Upper lobe of right lung (tissue), 1 donor: ENCODE data around the gene QRICH1. TPM values are rescaled to one million over a fixed set of nuclear protein-coding genes. Genes with fewer than 3 reads are reported as not detected.

Experiments used
- ATAC-seq: fragments of 200-7000 bp; cut with Tn5 transposase; one replicate; pipeline ENCODE4 v1.9.1; 2020; ENCODE audit warnings: mild to moderate bottlenecking, moderate library complexity
- DNase-seq: peaks from one replicate; pipeline ENCODE4 v3.0.0-alpha.2; 2020
- H3K27ac ChIP-seq: fragments of 200-600 bp; one replicate; pipeline ENCODE4 v1.8.0; 2022
- H3K27me3 ChIP-seq: fragments of 200-600 bp; one replicate; pipeline ENCODE4 v1.8.0; 2022; ENCODE audit warnings: mild to moderate bottlenecking
- H3K36me3 ChIP-seq: fragments of 200-600 bp; one replicate; pipeline ENCODE4 v1.8.0; 2022
- H3K4me1 ChIP-seq: fragments of 200-600 bp; one replicate; pipeline ENCODE4 v1.8.0; 2022
- H3K4me3 ChIP-seq: fragments of 200-600 bp; one replicate; pipeline ENCODE4 v1.8.0; 2022; ENCODE audit warnings: mild to moderate bottlenecking
- H3K9me3 ChIP-seq: fragments of 200-600 bp; one replicate; pipeline ENCODE4 v1.8.0; 2022
- intact Hi-C: fragments of 100-400 bp; cut with DNase I; formaldehyde crosslinking; loops from one replicate; pipeline ENCODE4 v1.11.0; 2022
- total RNA-seq: library from RNA; stranded (reverse); fragmentation: NEBNext Ultra II Directional; extraction: Animal tissue kit (Norgen Biotek cat#: 25700); gene quantifications from one replicate; pipeline ENCODE4 v1.2.1, GENCODE V29; 2021
- TF ChIP-seq, protein P1 (sequence below): fragments of 200-600 bp; IDR thresholded peaks from one replicate; pipeline ENCODE4 v1.8.0; 2022; ENCODE audit warnings: antibody characterized with exemption
- donor health status: DM: no; HTN: yes; CAD: no; lungs with severe emphysema.

Gene QRICH1
- total RNA-seq, 1 donor from 2014 or later: 83.9 TPM

DNA sequence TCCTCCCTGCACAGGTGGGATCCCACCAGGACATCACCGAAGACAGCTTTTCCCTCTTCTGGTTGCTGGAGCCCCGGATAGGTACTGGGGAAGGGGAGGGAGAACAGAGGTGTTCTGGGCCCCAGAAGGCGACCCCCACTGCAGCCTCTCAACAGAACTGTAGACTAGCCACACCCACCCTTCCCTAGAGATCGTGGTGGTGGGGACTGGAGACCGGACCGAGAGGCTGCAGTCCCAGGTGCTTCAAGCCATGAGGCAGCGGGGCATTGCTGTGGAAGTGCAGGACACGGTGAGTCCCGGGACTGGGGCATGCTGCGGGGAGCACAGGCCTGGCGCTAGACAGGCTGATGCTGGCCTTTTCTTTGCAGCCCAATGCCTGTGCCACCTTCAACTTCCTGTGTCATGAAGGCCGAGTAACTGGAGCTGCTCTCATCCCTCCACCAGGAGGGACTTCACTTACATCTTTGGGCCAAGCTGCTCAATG is 71.1 kb downstream of the QRICH1 start:
- TF ChIP-seq, protein P1, sequence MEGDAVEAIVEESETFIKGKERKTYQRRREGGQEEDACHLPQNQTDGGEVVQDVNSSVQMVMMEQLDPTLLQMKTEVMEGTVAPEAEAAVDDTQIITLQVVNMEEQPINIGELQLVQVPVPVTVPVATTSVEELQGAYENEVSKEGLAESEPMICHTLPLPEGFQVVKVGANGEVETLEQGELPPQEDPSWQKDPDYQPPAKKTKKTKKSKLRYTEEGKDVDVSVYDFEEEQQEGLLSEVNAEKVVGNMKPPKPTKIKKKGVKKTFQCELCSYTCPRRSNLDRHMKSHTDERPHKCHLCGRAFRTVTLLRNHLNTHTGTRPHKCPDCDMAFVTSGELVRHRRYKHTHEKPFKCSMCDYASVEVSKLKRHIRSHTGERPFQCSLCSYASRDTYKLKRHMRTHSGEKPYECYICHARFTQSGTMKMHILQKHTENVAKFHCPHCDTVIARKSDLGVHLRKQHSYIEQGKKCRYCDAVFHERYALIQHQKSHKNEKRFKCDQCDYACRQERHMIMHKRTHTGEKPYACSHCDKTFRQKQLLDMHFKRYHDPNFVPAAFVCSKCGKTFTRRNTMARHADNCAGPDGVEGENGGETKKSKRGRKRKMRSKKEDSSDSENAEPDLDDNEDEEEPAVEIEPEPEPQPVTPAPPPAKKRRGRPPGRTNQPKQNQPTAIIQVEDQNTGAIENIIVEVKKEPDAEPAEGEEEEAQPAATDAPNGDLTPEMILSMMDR: no peak
- intact Hi-C loops: no loop called here
- Histone ChIP-seq H3K27ac (peak overlapping the region; percentile 97), H3K9me3 (no peaks in the 10 kb centered on the region), H3K4me3 (peak overlapping the region; percentile 96), H3K4me1 (peaks cover 27% of the 10 kb centered on the region), H3K36me3 (peaks cover 41% of the 10 kb centered on the region), H3K27me3 (no peaks in the 10 kb centered on the region)
- ATAC-seq (no peak), DNase-seq (no peak)

DNA sequence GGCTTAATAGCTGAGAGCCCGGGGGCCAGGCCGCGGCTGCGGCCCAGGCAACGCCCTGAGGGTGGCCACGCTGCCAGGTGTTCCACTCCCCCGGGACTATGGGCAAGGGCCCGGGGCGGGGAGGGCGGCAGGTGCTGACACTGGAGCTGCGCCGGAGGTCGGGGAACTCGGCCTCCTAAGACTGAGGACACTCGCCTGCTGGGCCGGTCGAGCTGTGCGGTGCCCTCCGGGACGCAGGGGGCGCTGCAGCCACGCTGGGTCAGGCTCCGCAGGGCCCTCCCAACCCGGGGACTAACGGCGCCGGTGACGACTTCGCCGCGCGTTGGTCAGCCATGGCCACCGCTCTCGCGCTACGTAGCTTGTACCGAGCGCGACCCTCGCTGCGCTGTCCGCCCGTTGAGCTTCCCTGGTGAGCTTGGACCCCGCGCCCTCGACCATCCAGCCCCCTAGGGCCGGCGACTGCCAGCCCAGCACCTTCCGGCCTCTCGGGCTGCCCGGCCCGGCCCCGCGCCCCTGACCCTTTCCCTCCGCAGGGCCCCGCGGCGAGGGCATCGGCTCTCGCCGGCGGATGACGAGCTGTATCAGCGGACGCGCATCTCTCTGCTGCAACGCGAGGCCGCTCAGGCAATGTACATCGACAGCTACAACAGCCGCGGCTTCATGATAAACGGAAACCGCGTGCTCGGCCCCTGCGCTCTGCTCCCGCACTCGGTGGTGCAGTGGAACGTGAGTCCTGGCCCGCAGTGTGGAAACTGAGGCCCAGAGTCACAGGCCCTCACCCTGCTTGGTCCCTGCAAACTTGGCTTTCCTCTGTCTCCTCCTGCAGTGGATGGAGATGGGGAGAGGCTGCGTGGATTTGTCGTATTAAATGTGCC is 71.8 kb downstream of the QRICH1 start, which contains the start of gene NDUFAF3:
Gene NDUFAF3, plus strand, starts transcription at position 309 of the 875 bp plus-strand sequence. Its CDS starts 24 bp downstream, at position 333.
- DNase-seq (peak; percentile 98), ATAC-seq (peak; percentile 89)
- H3K36me3 ChIP-seq: peaks cover 41% of the 10 kb centered on the region
- peak within 1 kb of the TSS; percentile 97 for H3K27ac ChIP-seq
- peaks cover 33% of the 10 kb centered on the region for H3K4me1 ChIP-seq
- TF ChIP-seq, protein P1: peak; percentile 99
- intact Hi-C loops: no loop called here
- H3K27me3 ChIP-seq: no peaks in the 10 kb centered on the region
- no peaks in the 10 kb centered on the region for H3K9me3 ChIP-seq
- H3K4me3 ChIP-seq: peak within 1 kb of the TSS; percentile 96

DNA sequence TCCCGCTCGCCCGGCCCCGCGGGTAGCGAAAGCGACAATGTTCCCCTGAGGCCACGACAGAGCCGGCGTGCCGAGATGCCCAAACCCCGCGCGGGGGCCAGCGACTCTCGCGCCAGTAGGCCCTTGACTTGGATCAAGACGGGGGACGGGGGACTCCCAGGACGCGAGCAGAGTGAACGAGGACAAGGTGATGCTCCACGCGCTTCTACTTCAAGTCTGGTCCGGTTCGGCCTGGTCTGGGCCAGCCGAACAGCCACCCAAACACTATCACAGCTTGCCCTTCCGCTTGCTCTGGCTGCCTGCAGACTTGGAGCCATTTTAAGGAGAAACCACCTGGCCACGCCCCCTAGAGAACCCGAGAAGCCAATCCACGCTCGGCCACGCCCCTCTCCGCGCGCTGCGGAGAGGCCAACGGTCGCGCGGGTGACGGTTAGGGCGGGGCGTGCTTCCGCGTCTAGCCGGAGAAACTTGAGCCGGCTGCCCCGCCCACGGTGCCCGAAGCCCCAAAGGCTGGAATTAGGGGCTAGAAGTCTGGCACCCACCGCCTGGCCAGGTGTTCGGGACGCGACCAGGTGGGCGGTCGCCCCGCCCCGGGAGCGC is 72.6 kb downstream of the QRICH1 start:
- Histone ChIP-seq H3K4me1 (peaks cover 33% of the 10 kb centered on the region), H3K27ac (peak overlapping the region; percentile 97), H3K9me3 (no peaks in the 10 kb centered on the region), H3K27me3 (no peaks in the 10 kb centered on the region), H3K36me3 (peaks cover 34% of the 10 kb centered on the region), H3K4me3 (peak overlapping the region; percentile 96)
- ATAC-seq: peak; percentile 90
- intact Hi-C loops: no loop called here
- TF ChIP-seq, protein P1: no peak
- DNase-seq: peak; percentile 100

DNA sequence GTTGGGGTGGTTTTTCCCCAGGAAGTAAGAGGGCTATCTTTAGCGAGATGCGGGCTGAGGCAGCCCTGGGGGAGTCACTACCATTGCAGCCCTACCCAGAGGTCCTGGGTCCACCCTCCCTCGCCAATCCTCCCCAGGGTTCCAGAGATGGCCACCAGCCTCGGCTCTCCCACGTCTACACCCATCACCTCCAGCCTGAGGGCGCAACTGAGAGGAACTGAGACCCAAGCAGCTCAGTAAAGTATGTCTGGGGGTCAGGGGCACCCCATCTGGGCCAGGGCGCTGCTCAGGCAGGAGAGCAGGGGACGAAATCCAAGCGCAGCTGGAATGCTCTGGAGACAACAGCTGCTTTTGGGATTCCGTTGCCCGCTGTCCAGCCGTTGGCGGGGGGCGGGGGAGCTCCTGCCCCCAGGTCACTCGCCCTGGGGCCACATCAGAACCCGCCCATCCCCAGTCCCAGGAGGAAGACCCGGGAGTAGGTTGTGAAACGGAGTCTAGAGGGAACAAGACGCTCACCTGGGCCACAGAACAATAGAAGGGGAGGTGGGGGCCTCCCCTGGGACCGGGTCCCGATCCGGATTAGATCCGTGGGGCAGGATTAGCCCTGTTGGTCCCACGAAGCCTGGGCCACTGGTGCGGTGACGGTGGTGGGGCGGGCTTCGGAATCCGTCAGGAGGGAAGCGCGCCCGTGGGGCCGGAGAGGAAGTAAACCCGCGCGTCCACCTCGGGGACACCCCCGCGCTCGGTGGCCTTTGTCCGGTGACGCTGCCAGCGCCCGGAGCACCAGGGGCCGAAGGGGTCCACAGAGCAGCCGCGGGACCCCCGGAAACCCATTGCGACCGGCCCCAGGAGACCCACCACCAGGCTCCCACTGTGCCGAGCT is 73.3 kb downstream of the QRICH1 start:
- no peaks in the 10 kb centered on the region for H3K27me3 ChIP-seq
- no peaks in the 10 kb centered on the region for H3K9me3 ChIP-seq
- peak; percentile 88 for DNase-seq
- peak; percentile 19 for ATAC-seq
- peaks cover 33% of the 10 kb centered on the region for H3K4me1 ChIP-seq
- H3K4me3 ChIP-seq: peak overlapping the region; percentile 96
- H3K27ac ChIP-seq: peak overlapping the region; percentile 97
- TF ChIP-seq, protein P1: no peak
- intact Hi-C loops: no loop called here
- H3K36me3 ChIP-seq: peaks cover 34% of the 10 kb centered on the region

DNA sequence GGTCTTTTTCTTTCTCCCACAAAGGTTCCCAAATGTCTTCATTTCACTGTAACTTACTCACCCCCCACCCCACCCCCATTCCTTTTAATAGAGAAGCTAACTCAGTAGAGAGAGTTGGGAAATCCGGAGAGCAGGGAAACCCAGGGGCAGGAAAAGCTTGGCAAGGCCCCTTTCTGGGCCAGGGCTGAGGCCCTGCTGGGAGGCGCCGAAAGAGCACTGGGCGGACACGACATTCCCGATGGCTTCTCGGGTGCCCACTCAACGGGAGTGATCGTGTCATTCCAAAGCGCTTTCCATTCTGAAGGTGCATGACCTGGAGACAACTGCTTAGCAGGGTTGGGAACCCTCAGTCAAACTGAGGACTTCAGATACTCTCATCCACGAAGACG is 73.9 kb downstream of the QRICH1 start:
- H3K4me1 ChIP-seq: peaks cover 33% of the 10 kb centered on the region

More for the DNA sequence above, 73.9 kb downstream of the QRICH1 start:
- H3K27me3 ChIP-seq: no peaks in the 10 kb centered on the region
- no peak for ATAC-seq
- intact Hi-C loops: no loop called here
- H3K36me3 ChIP-seq: peaks cover 34% of the 10 kb centered on the region
- TF ChIP-seq, protein P1: no peak
- DNase-seq: no peak
- H3K9me3 ChIP-seq: no peaks in the 10 kb centered on the region
- peak overlapping the region; percentile 96 for H3K4me3 ChIP-seq
- H3K27ac ChIP-seq: peak overlapping the region; percentile 97
